Activated CD8-positive, alpha-beta memory T cell treated with anti-CD3 and anti-CD28 coated beads for 24 hours (primary cell): ENCODE measurements around the gene HCN3.
A peak's percentile ranks its signal among the peaks of the same experiment; 100 is the strongest.

Source experiments
- DNase-seq: peaks from one replicate; pipeline ENCODE4 v3.0.0-alpha.2; 2020

HCN3 gene

GRCh38 chr1:155318082-155318481 is 40.8 kb downstream of the HCN3 start:
- no peak for DNase-seq

GRCh38 chr1:155319536-155319935 is 42.3 kb downstream of the HCN3 start:
- DNase-seq, result no peak

- DNase-seq, result no peak
Observed at GRCh38 chr1:155320252-155320651, 43.0 kb downstream of the HCN3 start.

DNA sequence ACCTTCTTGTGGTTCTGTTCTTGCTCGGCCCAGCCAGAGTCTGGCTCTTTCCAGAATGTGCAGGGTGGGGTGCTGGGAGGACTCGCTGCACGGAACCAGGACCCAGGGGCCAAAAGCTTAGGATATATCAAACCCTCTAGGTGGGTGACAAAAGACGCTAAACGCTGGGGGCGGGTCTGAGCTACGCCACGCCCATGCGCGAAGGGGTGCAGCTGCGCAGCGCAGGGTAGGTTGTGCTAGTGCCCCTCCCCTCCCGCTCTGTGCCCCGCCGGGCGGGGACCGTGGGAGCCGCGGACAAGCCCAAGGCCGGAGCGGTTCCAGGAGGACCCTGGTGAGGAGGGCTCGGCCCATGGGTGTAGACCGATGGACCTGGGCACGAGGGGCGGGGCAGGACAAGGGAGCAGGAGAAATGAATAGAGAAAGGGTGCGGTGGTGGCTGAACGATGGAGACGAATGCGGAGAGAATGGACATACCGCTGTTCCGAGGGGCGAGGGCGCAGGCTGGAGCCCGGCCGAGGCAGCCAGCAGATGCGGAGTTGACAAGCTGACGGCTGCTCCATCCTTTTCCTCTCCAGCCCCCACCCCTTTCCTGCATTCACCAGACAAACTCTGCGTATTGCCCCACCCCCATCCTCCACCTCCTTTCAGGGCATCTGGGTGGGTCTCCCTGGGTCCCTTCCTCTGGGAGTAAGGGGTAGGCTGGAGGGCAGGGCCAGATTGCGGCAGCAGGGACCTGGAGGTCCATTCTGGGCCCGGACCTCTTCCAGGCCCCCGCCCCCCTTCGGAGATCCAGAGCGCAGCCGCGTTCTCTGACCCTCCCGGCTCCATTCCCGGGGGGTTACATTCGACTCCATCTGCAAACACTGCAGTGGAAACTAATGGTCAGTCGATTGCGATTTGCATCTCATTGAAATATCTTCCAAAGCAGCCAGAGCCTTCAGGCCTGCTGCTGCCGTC is 43.7 kb downstream of the HCN3 start, which contains the start of gene RUSC1:
Gene RUSC1, plus strand, starts transcription at position 234 of the 957 bp plus-strand sequence. CDS start 880 bp downstream, outside the sequence.
- DNase-seq, result peak; percentile 88

DNA sequence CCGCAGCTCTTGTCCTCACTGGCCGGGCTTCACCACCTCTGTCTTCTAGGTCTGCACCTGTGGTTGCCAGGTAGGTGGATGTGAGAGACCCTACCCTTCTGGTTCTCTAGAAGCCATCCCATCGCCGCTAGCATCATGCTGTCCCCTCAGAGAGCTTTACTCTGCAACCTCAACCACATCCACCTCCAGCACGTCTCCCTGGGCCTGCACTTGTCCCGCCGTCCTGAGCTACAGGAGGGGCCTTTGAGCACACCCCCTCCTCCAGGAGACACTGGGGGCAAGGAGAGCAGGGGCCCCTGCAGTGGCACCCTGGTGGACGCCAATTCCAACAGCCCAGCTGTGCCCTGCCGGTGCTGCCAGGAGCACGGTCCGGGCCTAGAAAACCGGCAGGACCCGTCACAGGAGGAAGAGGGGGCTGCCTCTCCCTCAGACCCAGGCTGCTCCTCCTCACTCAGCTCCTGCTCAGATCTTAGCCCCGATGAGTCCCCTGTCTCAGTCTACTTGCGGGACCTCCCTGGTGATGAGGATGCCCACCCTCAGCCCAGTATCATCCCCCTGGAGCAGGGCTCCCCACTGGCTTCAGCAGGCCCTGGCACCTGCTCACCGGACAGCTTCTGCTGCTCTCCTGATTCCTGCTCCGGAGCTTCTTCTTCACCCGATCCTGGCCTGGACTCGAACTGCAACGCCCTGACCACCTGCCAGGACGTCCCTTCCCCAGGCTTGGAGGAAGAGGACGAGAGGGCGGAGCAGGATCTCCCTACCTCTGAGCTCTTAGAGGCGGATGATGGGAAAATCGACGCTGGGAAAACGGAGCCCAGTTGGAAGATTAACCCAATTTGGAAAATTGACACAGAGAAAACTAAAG is 44.6 kb downstream of the HCN3 start:
- no peak for DNase-seq

DNA sequence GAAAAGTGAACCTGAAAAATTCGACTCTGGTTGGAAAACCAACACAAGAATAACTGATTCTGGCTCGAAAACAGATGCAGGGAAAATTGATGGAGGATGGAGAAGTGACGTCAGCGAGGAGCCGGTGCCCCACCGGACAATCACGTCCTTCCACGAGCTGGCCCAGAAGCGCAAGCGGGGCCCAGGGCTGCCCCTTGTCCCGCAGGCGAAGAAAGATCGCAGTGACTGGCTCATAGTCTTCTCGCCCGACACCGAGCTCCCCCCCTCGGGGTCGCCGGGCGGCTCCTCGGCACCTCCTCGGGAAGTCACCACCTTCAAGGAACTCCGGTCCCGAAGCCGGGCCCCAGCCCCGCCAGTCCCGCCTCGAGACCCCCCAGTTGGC is 45.3 kb downstream of the HCN3 start:
- no peak for DNase-seq

DNA sequence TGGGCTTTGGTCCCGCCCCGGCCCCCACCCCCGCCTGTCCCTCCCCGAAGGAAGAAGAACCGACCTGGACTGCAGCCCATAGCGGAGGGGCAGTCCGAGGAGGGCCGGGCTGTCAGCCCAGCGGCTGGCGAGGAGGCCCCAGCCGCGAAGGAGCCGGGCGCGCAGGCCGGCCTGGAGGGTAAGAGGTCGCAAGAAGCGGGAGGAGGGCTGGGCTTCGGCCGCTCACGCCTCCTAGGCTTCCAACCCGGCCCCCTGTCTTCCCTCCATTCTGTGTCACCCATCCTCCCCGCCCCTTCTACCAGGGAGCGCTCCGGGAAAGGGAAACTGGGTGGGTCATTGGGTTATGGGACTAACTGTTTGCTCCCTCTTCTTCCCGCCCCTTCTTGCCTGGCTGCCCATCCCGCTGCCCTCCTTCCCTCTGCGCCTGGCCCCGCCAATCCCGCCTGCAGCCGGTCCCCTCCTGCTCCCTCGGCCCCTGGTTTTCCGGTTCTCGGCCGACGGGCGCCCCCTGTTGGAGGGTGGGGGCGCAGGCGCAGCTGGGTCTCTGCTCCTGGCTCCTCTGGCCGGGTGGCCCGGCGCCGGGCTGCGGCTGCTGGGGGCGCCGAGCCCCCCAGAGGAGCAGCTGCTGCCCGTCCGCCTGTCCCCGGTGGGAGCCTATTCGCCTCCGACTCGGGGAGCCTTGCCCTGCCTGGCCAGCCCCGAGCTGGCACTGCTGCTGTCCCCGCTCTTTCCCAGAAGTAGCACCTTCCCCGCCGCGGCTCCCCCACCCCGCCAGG is 45.9 kb downstream of the HCN3 start:
- peak; percentile 98 for DNase-seq

- peak; percentile 92 for DNase-seq
Observed at GRCh38 chr1:155323729-155324036, 46.4 kb downstream of the HCN3 start.

- peak; percentile 94 for DNase-seq
Observed at GRCh38 chr1:155324037-155324716, 46.9 kb downstream of the HCN3 start.

- DNase-seq, result no peak
Observed at GRCh38 chr1:155324717-155325602, 47.7 kb downstream of the HCN3 start.

DNA sequence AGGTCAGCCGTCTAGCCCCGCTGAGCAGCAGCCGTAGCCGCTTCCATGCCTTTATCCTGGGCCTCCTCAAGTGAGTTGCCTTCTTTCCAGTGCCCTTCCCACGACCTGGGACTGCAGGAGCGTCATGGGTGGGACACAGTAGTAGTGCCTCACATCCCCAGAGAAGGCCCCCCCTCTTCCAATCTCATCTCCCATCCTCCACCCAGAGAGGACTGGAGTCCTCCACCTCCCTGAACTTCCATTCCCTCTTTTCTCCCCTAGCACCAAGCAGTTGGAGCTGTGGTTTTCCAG is 48.3 kb downstream of the HCN3 start:
- DNase-seq, result no peak

GRCh38 chr1:155326020-155326526 is 48.8 kb downstream of the HCN3 start:
- DNase-seq, result no peak

- no peak for DNase-seq
Observed at GRCh38 chr1:155326631-155327037, 49.4 kb downstream of the HCN3 start.

DNA sequence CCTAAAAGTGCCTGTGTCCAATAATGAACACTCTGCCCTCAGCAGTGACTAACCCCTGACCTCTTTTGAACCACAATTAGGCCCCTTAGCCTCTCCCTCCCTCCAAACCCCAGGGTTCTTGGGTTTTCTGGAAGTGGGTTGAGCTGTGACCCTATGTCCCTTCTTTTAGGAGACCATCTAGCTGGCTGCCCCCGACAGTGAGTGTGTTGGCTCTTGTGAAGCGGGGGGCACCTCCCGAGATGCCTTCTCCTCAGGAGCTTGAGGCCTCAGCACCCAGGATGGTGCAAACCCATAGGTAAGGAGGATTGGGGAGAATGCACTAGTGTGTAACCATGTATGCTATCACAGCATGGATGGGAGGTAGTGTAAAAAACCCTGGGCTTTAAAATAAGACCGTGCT is 50.7 kb downstream of the HCN3 start:
- no peak for DNase-seq

DNA sequence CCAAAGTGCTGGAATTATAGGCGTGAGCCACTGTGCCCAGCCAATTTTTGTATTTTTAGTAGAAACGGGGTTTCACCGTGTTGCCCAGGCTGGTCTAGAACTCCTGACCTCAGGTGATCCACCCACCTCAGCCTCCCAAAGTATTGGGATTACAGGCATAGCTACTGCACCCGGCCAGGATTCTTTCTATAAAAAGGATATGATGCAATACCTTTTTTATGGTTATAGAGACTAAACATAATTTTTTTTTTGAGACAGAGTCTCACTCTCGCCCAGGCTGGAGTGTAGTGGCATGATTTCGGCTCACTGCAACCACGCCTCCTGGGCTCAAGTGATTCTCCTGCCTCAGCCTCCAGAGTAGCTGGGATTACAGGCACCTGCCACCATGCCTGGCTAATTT is 51.6 kb downstream of the HCN3 start:
- peak; percentile 5 for DNase-seq

GRCh38 chr1:155329980-155330598 is 52.8 kb downstream of the HCN3 start:
- DNase-seq, result peak; percentile 51

DNA sequence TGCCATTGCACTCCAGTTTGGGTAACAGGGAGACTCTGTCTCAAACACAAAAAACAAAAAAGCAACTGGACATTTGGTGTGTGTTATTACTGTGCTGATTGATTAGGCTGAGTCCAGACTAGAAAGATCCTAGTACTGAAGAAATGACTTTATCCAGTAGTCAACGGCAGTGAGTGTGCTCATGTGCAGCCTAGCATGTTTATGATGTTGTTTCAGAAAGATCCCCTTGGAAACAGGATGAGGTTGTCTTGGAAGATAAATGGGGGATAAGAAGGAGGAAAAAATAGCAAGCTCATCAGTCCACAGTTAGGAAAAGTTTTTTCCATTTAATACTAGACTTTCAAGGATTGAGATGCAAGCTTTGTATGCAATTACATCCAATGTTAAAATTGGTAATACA is 57.7 kb downstream of the HCN3 start:
- DNase-seq, result no peak
